CD1c-positive myeloid dendritic cell (primary cell): Measurements from ENCODE around the gene ZBTB37.
A peak's percentile ranks its signal among the peaks of the same experiment; 100 is the strongest.
"Not testable (repeated sequence)": the region's sequence is repeated elsewhere in the genome, so short reads cannot be mapped to it uniquely, and the experiment has no call there.

ENCODE experiments used
- DNase-seq: peaks from one replicate; pipeline ENCODE4 v3.0.0-alpha.2; 2016; ENCODE audit errors: extremely low spot score

The ZBTB37 gene

GRCh38 chr1:173865468-173866164 lies 2.6 kb upstream of the ZBTB37 start:
- DNase-seq = no peak

- DNase-seq = no peak
Observed at GRCh38 chr1:173866413-173867115, 1.6 kb upstream of the ZBTB37 start.

- no peak for DNase-seq
Observed at GRCh38 chr1:173867141-173867752, 933 bp upstream of the ZBTB37 start.

GRCh38 chr1:173867753-173868265 lies 371 bp upstream of the ZBTB37 start, which contains the start of gene GAS5:
Gene GAS5, minus strand, starts transcription at chr1:173867989.
- DNase-seq = peak; percentile 99

- DNase-seq = peak; percentile 64
Observed at GRCh38 chr1:173869021-173869359, 810 bp downstream of the ZBTB37 start.

- DNase-seq = no peak
Observed at GRCh38 chr1:173870252-173871075, 2.3 kb downstream of the ZBTB37 start.

- DNase-seq = no peak
Observed at GRCh38 chr1:173871091-173871490, 2.9 kb downstream of the ZBTB37 start.

GRCh38 chr1:173871500-173871899 lies 3.3 kb downstream of the ZBTB37 start:
- no peak for DNase-seq

GRCh38 chr1:173876732-173877131 lies 8.6 kb downstream of the ZBTB37 start:
- DNase-seq = no peak

GRCh38 chr1:173878251-173878650 lies 10.1 kb downstream of the ZBTB37 start:
- DNase-seq = no peak

GRCh38 chr1:173881117-173881516 lies 12.9 kb downstream of the ZBTB37 start:
- not testable (repeated sequence) for DNase-seq

- no peak for DNase-seq
Observed at GRCh38 chr1:173884701-173885100, 16.5 kb downstream of the ZBTB37 start.

- no peak for DNase-seq
Observed at GRCh38 chr1:173886746-173887611, 18.8 kb downstream of the ZBTB37 start.

GRCh38 chr1:173887627-173888026 lies 19.4 kb downstream of the ZBTB37 start:
- DNase-seq = no peak

GRCh38 chr1:173888749-173889148 lies 20.6 kb downstream of the ZBTB37 start:
- no peak for DNase-seq

- no peak for DNase-seq
Observed at GRCh38 chr1:173889885-173890284, 21.7 kb downstream of the ZBTB37 start.

- DNase-seq = no peak
Observed at GRCh38 chr1:173893611-173894010, 25.4 kb downstream of the ZBTB37 start.

- no peak for DNase-seq
Observed at GRCh38 chr1:173894189-173894588, 26.0 kb downstream of the ZBTB37 start.

- no peak for DNase-seq
Observed at GRCh38 chr1:173900427-173900826, 32.2 kb downstream of the ZBTB37 start.

GRCh38 chr1:173900992-173901391 lies 32.8 kb downstream of the ZBTB37 start:
- no peak for DNase-seq
